OCI-LY3 (cell line): Measurements from ENCODE around the gene ERGIC1.

Experiments used
- H2AFZ ChIP-seq: fragments of 200-600, 300-600 bp; shearing (Covaris generic); 2 replicates; pipeline ENCODE4 v1.6.0; 2014; ENCODE audit warnings: antibody characterized with exemption, low read depth, low read length
- H3K27ac ChIP-seq: fragments of 200-600, 300-600 bp; sonication (generic); 2 replicates; pipeline ENCODE4 v1.5.1; 2014; ENCODE audit warnings: mild to moderate bottlenecking, low read length, moderate library complexity, mixed read lengths
- H3K27me3 ChIP-seq: fragments of 200-600, 300-600 bp; sonication (generic); 2 replicates; pipeline ENCODE4 v1.6.1; 2014; ENCODE audit warnings: low read depth, low read length, mixed read lengths
- H3K36me3 ChIP-seq: fragments of 200-600, 300-600 bp; sonication (generic); replicated peaks from 2 replicates; pipeline ENCODE3; 2014; ENCODE audit warnings: low read depth, low read length, mixed read lengths
- H3K4me1 ChIP-seq: fragments of 300-600, 200-600 bp; sonication (generic); 2 replicates; pipeline ENCODE4 v1.6.1; 2014; ENCODE audit warnings: low read length, mixed read lengths
- H3K4me2 ChIP-seq: fragments of 200-600, 300-600 bp; sonication (generic); 2 replicates; pipeline ENCODE4 v1.6.1; 2014; ENCODE audit warnings: low read length, mixed read lengths
- H3K4me3 ChIP-seq: fragments of 300-600, 200-600 bp; sonication (generic); 2 replicates; pipeline ENCODE4 v1.5.1; 2014; ENCODE audit warnings: antibody characterized with exemption, mild to moderate bottlenecking, low read length, moderate library complexity
- H3K79me2 ChIP-seq: fragments of 300-600, 200-600 bp; shearing (Covaris generic); 2 replicates; pipeline ENCODE4 v1.6.1; 2014; ENCODE audit warnings: mild to moderate bottlenecking, low read length, mixed read lengths
- H3K9ac ChIP-seq: fragments of 300-600, 200-600 bp; shearing (Covaris generic); 2 replicates; pipeline ENCODE4 v1.6.0; 2014; ENCODE audit warnings: mild to moderate bottlenecking, low read length, moderate library complexity
- H3K9me3 ChIP-seq: fragments of 200-600, 300-600 bp; shearing (Covaris generic); 2 replicates; pipeline ENCODE4 v1.6.1; 2014; ENCODE audit warnings: low read length, mixed read lengths; ENCODE audit not compliant: insufficient read depth
- H4K20me1 ChIP-seq: fragments of 200-600, 300-600 bp; sonication (generic); 2 replicates; pipeline ENCODE4 v1.6.1; 2016; ENCODE audit warnings: low read length, mixed read lengths; ENCODE audit not compliant: insufficient read depth
- CTCF ChIP-seq: fragments of 200-600, 300-600 bp; sonication (generic); IDR thresholded peaks from 2 replicates; pipeline ENCODE4 v1.5.1; 2014; ENCODE audit warnings: antibody characterized with exemption, low read length, low read depth
- EZH2phosphoT487 ChIP-seq: fragments of 200-600 bp; shearing (Covaris generic); IDR thresholded peaks from 2 replicates; pipeline ENCODE4 v1.6.1; 2018; ENCODE audit warnings: antibody characterized with exemption, mixed run types, low read depth

The ERGIC1 gene

GRCh38 chr5:172832383-172833315 is 1.4 kb upstream of the ERGIC1 start:
- Histone ChIP-seq H3K9ac (peak overlapping the region; percentile 92), H2AFZ (no peak overlapping the region), H3K27ac (no peak overlapping the region), H3K27me3 (no peaks in the 10 kb centered on the region), H4K20me1 (peaks cover 4% of the 10 kb centered on the region; the same call in 1 of the 2 replicates), H3K4me2 (peak overlapping the region; percentile 90), H3K79me2 (peaks cover 28% of the 10 kb centered on the region), H3K36me3 (peaks cover 3% of the 10 kb centered on the region), H3K9me3 (no peaks in the 10 kb centered on the region), H3K4me1 (peaks cover 27% of the 10 kb centered on the region), H3K4me3 (peak overlapping the region; percentile 99)
- TF ChIP-seq CTCF (no peak), EZH2phosphoT487 (no peak)

- Histone ChIP-seq H3K36me3 (peaks cover 3% of the 10 kb centered on the region), H3K4me1 (peaks cover 33% of the 10 kb centered on the region), H3K9me3 (no peaks in the 10 kb centered on the region), H3K9ac (peak overlapping the region; percentile 92), H3K27me3 (no peaks in the 10 kb centered on the region), H2AFZ (no peak overlapping the region), H4K20me1 (peaks cover 7% of the 10 kb centered on the region; the same call in 1 of the 2 replicates), H3K4me3 (peak overlapping the region; percentile 99), H3K79me2 (peaks cover 33% of the 10 kb centered on the region), H3K4me2 (peak overlapping the region; percentile 90), H3K27ac (peak overlapping the region; percentile 70)
- TF ChIP-seq CTCF (no peak), EZH2phosphoT487 (no peak)
Measured at GRCh38 chr5:172833372-172833685, 722 bp upstream of the ERGIC1 start.

- Histone ChIP-seq H3K9ac (peak overlapping the region; percentile 85), H3K27ac (peak overlapping the region; percentile 24), H3K79me2 (peaks cover 36% of the 10 kb centered on the region), H3K9me3 (no peaks in the 10 kb centered on the region), H3K4me1 (peaks cover 33% of the 10 kb centered on the region), H4K20me1 (peaks cover 12% of the 10 kb centered on the region; the same call in 1 of the 2 replicates), H2AFZ (no peak overlapping the region; the same call in 1 of the 2 replicates), H3K27me3 (no peaks in the 10 kb centered on the region), H3K4me3 (peak overlapping the region; percentile 99), H3K36me3 (peaks cover 3% of the 10 kb centered on the region), H3K4me2 (peak overlapping the region; percentile 99)
- TF ChIP-seq EZH2phosphoT487 (no peak), CTCF (no peak)
Measured at GRCh38 chr5:172834415-172835289, 601 bp downstream of the ERGIC1 start.
